K562 (cell line): ENCODE measurements around the gene ZNF468. TPM values are rescaled to one million over a fixed set of nuclear protein-coding genes. Genes with fewer than 3 reads are reported as not detected.
"Not testable (repeated sequence)": the region's sequence is repeated elsewhere in the genome, so short reads cannot be mapped to it uniquely, and the experiment has no call there.

Source experiments
- CXXC5 ChIP-seq: fragments of 250-450 bp; sonication (Bioruptor Pico); IDR thresholded peaks from 2 replicates; pipeline ENCODE4 v1.8.0; 2022; ENCODE audit warnings: inconsistent platforms, mild to moderate bottlenecking, moderate library complexity
- EP400 ChIP-seq: fragments of 450-650 bp; IDR thresholded peaks from 2 replicates; pipeline ENCODE4 v1.6.1; 2017; ENCODE audit warnings: antibody characterized with exemption, mild to moderate bottlenecking, moderate library complexity
- HDAC1 ChIP-seq, 2 experiments: fragments of 450-650 bp; IDR thresholded peaks; 2 replicates each; pipeline ENCODE4 v1.6.1; 2016 to 2017; ENCODE audit warnings: inconsistent platforms in 1 of 2, mild to moderate bottlenecking in 1 of 2, moderate library complexity in 1 of 2
- L3MBTL2 ChIP-seq: fragments of 450-650 bp; IDR thresholded peaks from 2 replicates; pipeline ENCODE4 v1.6.1; 2016; ENCODE audit warnings: mild to moderate bottlenecking, moderate library complexity
- PHF8 ChIP-seq: fragments of 200-600 bp; sonication (generic); IDR thresholded peaks from 2 replicates; pipeline ENCODE4 v1.6.1; 2012; ENCODE audit warnings: mixed run types, mild to moderate bottlenecking, inconsistent platforms, low read length, moderate library complexity, borderline replicate concordance
- POLR2B ChIP-seq: fragments of 450-650 bp; IDR thresholded peaks from 2 replicates; pipeline ENCODE4 v1.6.1; 2018; ENCODE audit warnings: low read depth; ENCODE audit not compliant: partially characterized antibody
- RAD21 ChIP-seq, 2 experiments: fragments of 250-450 bp in 1 of 2; fragments of 450-650 bp in 1 of 2; sonication (Bioruptor Pico) in 1 of 2; formaldehyde crosslinking in 1 of 2; IDR thresholded peaks in 1 of 2; conservative IDR thresholded peaks in 1 of 2; 2 replicates each; pipeline versions ENCODE4 v1.4.0 to v1.8.0; 2020 to 2022; ENCODE audit warnings: mild to moderate bottlenecking in 2 of 2, moderate library complexity in 1 of 2
- SIN3A ChIP-seq, 2 experiments: fragments of 150-350 bp in 1 of 2; IDR thresholded peaks; 2 replicates each; pipeline ENCODE4 v1.6.1; 2011 to 2016; ENCODE audit warnings: borderline replicate concordance in 2 of 2, low read depth in 2 of 2, low read length in 2 of 2, mild to moderate bottlenecking in 2 of 2, moderate library complexity in 2 of 2; ENCODE audit not compliant: control insufficient read depth in 1 of 2
- TAF1 ChIP-seq: IDR thresholded peaks from 2 replicates; pipeline ENCODE4 v1.6.1; 2011; ENCODE audit warnings: mild to moderate bottlenecking, low read length, moderate library complexity; ENCODE audit not compliant: insufficient read depth, control insufficient read depth, severe bottlenecking; ENCODE audit errors: extremely low read depth
- TEAD1 ChIP-seq, 2 experiments: fragments of 450-650 bp in 1 of 2; sonication (generic) in 1 of 2; formaldehyde crosslinking; IDR thresholded peaks; 2 replicates each; pipeline versions ENCODE4 v1.4.0 to v1.8.0; 2020 to 2022; ENCODE audit warnings: mild to moderate bottlenecking in 2 of 2, missing genetic modification reagents in 1 of 2
- YY1 ChIP-seq, 3 experiments: IDR thresholded peaks; 2 replicates each; pipeline ENCODE4 v1.6.1; 2011; ENCODE audit warnings: low read length in 2 of 3, mild to moderate bottlenecking in 2 of 3, moderate library complexity in 2 of 3, borderline replicate concordance in 1 of 3, control low read depth in 1 of 3, low read depth in 1 of 3; ENCODE audit not compliant: insufficient read depth in 3 of 3, insufficient replicate concordance in 2 of 3, control insufficient read depth in 1 of 3, insufficient read length in 1 of 3; ENCODE audit errors: extremely low read depth in 1 of 3
- polyA plus RNA-seq, 8 experiments: library from polyadenylated mRNA; depleted of rRNA in 4 of 8; stranded (reverse) in 5 of 8; unstranded in 3 of 8; fragments of >200 nt; fragmentation: Nextera tagmentation in 2 of 8; fragmentation: Illumina TruSeq in 1 of 8; extraction: Ambion mirVana in 2 of 8; extraction: Trizol in 1 of 8; gene quantifications; 2 replicates each; pipeline versions ENCODE4 v1.2.1 to v1.2.3, GENCODE V29; 2011 to 2014; ENCODE audit warnings: inconsistent platforms in 1 of 8, missing spikeins in 1 of 8
- total RNA-seq, 7 experiments: library from RNA; depleted of rRNA in 6 of 7; stranded (reverse); fragments of >200 nt in 6 of 7; fragmentation: Illumina TruSeq in 2 of 7; extraction: Trizol in 2 of 7; gene quantifications; 2 replicates each; pipeline versions ENCODE4 v1.2.1 to v1.2.3, GENCODE V29; 2011 to 2021; ENCODE audit warnings: low replicate concordance in 1 of 7
- TF ChIP-seq, protein P1 (sequence below), 2 experiments: fragments of 450-650 bp; formaldehyde crosslinking in 1 of 2; IDR thresholded peaks; 2 replicates each; pipeline versions ENCODE4 v1.4.0 to v1.6.1; 2014 to 2020; ENCODE audit warnings: mild to moderate bottlenecking in 2 of 2, borderline replicate concordance in 1 of 2, low read depth in 1 of 2

The ZNF468 gene
- total and polyA plus RNA-seq, 9 of the 15 experiments (the other 6 are each of a cell fraction or from before 2014, with no cell fraction given): 15.9 to 36.2 (median 23.2) TPM

DNA sequence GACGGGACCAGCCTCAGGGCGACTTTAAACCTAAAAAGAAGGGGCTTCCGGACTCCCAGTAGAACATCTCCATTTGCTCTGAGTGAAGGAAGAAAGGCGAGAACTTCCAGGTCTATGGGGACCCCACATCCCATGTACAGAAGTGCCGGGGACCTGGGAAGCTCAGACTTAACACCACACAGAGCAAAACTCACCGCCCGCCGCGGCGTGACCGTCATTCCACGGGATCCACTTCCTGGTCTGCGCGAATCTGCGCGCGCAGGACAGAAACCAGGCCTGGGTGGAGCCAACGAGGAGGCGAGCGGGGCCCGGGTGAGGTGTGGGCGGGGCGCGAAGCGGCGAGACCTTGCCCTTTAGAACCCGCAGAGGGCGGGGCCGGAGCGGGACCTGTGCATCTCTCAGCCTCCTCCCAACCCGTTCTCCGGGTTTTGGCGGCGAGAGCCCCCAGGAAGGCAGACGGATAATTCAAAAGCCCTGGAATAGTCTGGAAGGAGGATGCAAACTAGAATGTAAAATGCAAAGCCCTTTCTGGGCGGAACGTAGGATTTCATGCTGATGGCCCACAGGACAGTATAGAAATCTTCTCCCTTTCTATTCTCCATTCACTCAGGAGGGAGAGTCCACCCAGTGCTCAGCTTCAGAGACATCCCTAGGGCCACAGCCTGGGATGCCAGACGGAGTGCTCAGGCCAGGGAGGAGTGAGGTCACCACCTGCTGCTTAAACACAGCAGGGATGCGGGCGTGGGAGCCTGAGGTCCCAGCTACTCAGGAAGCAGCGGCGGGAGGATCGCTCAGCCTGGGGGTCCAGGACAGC, at the start of gene ZNF468 (continued):
- TF ChIP-seq RAD21 (CRISPR knock-in tag; conservative IDR thresholded peaks at IDR 0.05 in 1 of 2, IDR thresholded peaks at IDR 0.05 in 1 of 2) (peak; percentile 14 to 36; a peak in 2 of 4 replicates), TAF1 (peak; percentile 57), HDAC1 (IDR thresholded peaks at IDR 0.05) (peak in 1 of 2 experiments; percentile 65; a peak in 2 of 4 replicates), PHF8 (peak; percentile 51; the same call in 1 of the 2 replicates), YY1 (IDR thresholded peaks at IDR 0.05; ENCODE audit: borderline replicate concordance in 1 of 3, control insufficient read depth in 1 of 3, extremely low read depth in 1 of 3, insufficient read depth in 3 of 3, insufficient read length in 1 of 3, insufficient replicate concordance in 2 of 3, low read depth in 1 of 3, low read length in 2 of 3) (peak in 1 of 3 experiments; percentile 21), SIN3A (IDR thresholded peaks at IDR 0.05; ENCODE audit: borderline replicate concordance in 2 of 2, control insufficient read depth in 1 of 2, low read depth in 2 of 2, low read length in 2 of 2) (peak in 1 of 2 experiments; percentile 46; a peak in 1 of 4 replicates), CXXC5 (CRISPR knock-in tag) (0 out of 2 replicates have a peak, but pooled peaks have one; percentile 23), TEAD1 (CRISPR knock-in tag; IDR thresholded peaks at IDR 0.05) (0 out of 4 replicates have a peak, but pooled peaks of 1 of the 2 experiments have one; percentile 47), POLR2B (peak; percentile 49), L3MBTL2 (peak; percentile 33; the same call in 1 of the 2 replicates), EP400 (0 out of 2 replicates have a peak, but pooled peaks have one; percentile 16)
- TF ChIP-seq, protein P1, sequence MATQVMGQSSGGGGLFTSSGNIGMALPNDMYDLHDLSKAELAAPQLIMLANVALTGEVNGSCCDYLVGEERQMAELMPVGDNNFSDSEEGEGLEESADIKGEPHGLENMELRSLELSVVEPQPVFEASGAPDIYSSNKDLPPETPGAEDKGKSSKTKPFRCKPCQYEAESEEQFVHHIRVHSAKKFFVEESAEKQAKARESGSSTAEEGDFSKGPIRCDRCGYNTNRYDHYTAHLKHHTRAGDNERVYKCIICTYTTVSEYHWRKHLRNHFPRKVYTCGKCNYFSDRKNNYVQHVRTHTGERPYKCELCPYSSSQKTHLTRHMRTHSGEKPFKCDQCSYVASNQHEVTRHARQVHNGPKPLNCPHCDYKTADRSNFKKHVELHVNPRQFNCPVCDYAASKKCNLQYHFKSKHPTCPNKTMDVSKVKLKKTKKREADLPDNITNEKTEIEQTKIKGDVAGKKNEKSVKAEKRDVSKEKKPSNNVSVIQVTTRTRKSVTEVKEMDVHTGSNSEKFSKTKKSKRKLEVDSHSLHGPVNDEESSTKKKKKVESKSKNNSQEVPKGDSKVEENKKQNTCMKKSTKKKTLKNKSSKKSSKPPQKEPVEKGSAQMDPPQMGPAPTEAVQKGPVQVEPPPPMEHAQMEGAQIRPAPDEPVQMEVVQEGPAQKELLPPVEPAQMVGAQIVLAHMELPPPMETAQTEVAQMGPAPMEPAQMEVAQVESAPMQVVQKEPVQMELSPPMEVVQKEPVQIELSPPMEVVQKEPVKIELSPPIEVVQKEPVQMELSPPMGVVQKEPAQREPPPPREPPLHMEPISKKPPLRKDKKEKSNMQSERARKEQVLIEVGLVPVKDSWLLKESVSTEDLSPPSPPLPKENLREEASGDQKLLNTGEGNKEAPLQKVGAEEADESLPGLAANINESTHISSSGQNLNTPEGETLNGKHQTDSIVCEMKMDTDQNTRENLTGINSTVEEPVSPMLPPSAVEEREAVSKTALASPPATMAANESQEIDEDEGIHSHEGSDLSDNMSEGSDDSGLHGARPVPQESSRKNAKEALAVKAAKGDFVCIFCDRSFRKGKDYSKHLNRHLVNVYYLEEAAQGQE (IDR thresholded peaks at IDR 0.05; ENCODE audit: borderline replicate concordance): peak; percentile 21; the same call in 1 of the 2 replicates
- TF ChIP-seq, protein P1 (CRISPR knock-in tag; IDR thresholded peaks at IDR 0.05; ENCODE audit: low read depth): not testable (repeated sequence)
